Endothelial cell of umbilical vein (primary cell): ENCODE data around the gene MAML3. TPM values are rescaled to one million over a fixed set of nuclear protein-coding genes. Genes with fewer than 3 reads are reported as not detected.

ENCODE experiments used
- BruUV-seq: library from RNA; stranded (reverse); fragments of 400-500 nt; replicated peaks from 2 replicates; lab custom pipeline; 2021; lab: Mats Ljungman, UMichigan
- CTCF ChIA-PET: fragments of 300-600, 350-600 bp; sonication (Branson Sonifier 250); formaldehyde crosslinking; loops from one replicate; lab custom pipeline; 2021; ENCODE audit warnings: antibody characterized with exemption, inconsistent platforms; lab: Charles Lee
- POLR2A ChIA-PET: fragments of 300-600, 350-600 bp; sonication (Branson Sonifier 250); formaldehyde crosslinking; loops from one replicate; lab custom pipeline; 2021; ENCODE audit warnings: antibody characterized with exemption, inconsistent platforms; lab: Charles Lee
- DNase-seq: peaks from one replicate; pipeline ENCODE4 v3.0.0-alpha.2; 2011; ENCODE audit warnings: low read depth, low spot score
- FAIRE-seq: peaks from 2 replicates; lab custom pipeline; 2011; peaks lifted over from hg19 to GRCh38; lab: Jason Lieb, UNC
- H2AFZ ChIP-seq: 2 replicates; pipeline ENCODE4 v1.6.0; 2012; ENCODE audit warnings: low read depth, low read length, control low read depth, inconsistent platforms
- H3K27ac ChIP-seq: 2 replicates; pipeline ENCODE4 v1.5.1; 2011; ENCODE audit warnings: low read depth, mild to moderate bottlenecking, control low read depth, low read length, moderate library complexity; ENCODE audit not compliant: insufficient read depth
- H3K27me3 ChIP-seq, 2 experiments: 2 replicates each; pipeline versions ENCODE4 v1.6.0 to v1.6.1; 2011; ENCODE audit warnings: low read length in 2 of 2, mixed read lengths in 1 of 2; ENCODE audit not compliant: control insufficient read depth in 2 of 2, insufficient read depth in 2 of 2
- H3K36me3 ChIP-seq, 2 experiments: 2 replicates in 1 of 2; 3 replicates in 1 of 2; pipeline ENCODE4 v1.5.1; 2011; ENCODE audit warnings: low read length in 2 of 2, mild to moderate bottlenecking in 1 of 2, moderate library complexity in 1 of 2; ENCODE audit not compliant: control insufficient read depth in 2 of 2, insufficient read depth in 2 of 2; ENCODE audit errors: extremely low read depth in 1 of 2
- H3K4me1 ChIP-seq: 3 replicates; pipeline ENCODE4 v1.5.1; 2011; ENCODE audit warnings: mild to moderate bottlenecking, low read length; ENCODE audit not compliant: control insufficient read depth, insufficient read depth; ENCODE audit errors: extremely low read depth
- H3K4me2 ChIP-seq: 2 replicates; pipeline ENCODE4 v1.6.1; 2011; ENCODE audit warnings: low read length, control low read depth, mixed read lengths; ENCODE audit not compliant: insufficient read depth
- H3K4me3 ChIP-seq, 3 experiments: fragments of 200-600 bp in 1 of 3; sonication (generic), shearing (Covaris generic) in 1 of 3; replicated peaks in 1 of 3; 2 replicates each; pipeline ENCODE4 v1.5.1; 2011 to 2016; ENCODE audit warnings: control low read depth in 3 of 3, low read length in 3 of 3, mild to moderate bottlenecking in 2 of 3, inconsistent platforms in 1 of 3, low read depth in 1 of 3, moderate library complexity in 1 of 3; ENCODE audit not compliant: insufficient read depth in 1 of 3
- H3K79me2 ChIP-seq: 2 replicates; pipeline ENCODE4 v1.6.0; 2012; ENCODE audit warnings: low read length, inconsistent platforms; ENCODE audit not compliant: control insufficient read depth, insufficient read depth
- H3K9ac ChIP-seq: replicated peaks from 2 replicates; pipeline ENCODE3; 2011; ENCODE audit warnings: low read length, control low read depth; ENCODE audit not compliant: insufficient read depth; ENCODE audit errors: extremely low read depth
- H3K9me1 ChIP-seq: replicated peaks from 3 replicates; pipeline ENCODE4 v1.6.0; 2011; ENCODE audit warnings: mild to moderate bottlenecking, low read length; ENCODE audit not compliant: control insufficient read depth, insufficient read depth; ENCODE audit errors: extremely low read depth
- H3K9me3 ChIP-seq: replicated peaks from 2 replicates; pipeline ENCODE4 v1.5.1; 2012; ENCODE audit warnings: low read length, inconsistent platforms; ENCODE audit not compliant: control insufficient read depth, insufficient read depth
- H4K20me1 ChIP-seq: replicated peaks from 2 replicates; pipeline ENCODE3; 2011; ENCODE audit warnings: mild to moderate bottlenecking, low read length; ENCODE audit not compliant: control insufficient read depth, insufficient read depth; ENCODE audit errors: extremely low read depth
- CTCF ChIP-seq, 2 donors: IDR thresholded peaks; 1 replicate in 1 of 2; 2 replicates in 1 of 2; pipeline ENCODE4 v1.5.1; 2011; ENCODE audit warnings: low read length in 2 of 2, mild to moderate bottlenecking in 2 of 2, moderate library complexity in 2 of 2, control low read depth in 1 of 2, inconsistent platforms in 1 of 2, low read depth in 1 of 2; ENCODE audit not compliant: insufficient read depth in 1 of 2; ENCODE audit errors: extremely low read depth in 1 of 2
- EZH2 ChIP-seq: IDR thresholded peaks from 2 replicates; pipeline ENCODE4 v1.6.1; 2012; ENCODE audit warnings: borderline replicate concordance, low read depth, mild to moderate bottlenecking, moderate library complexity, low read length, inconsistent platforms; ENCODE audit not compliant: severe bottlenecking
- FOS ChIP-seq: IDR thresholded peaks from 2 replicates; pipeline ENCODE4 v1.6.1; 2011; ENCODE audit warnings: mild to moderate bottlenecking, low read length, moderate library complexity, borderline replicate concordance; ENCODE audit not compliant: insufficient read depth
- GATA2 ChIP-seq: IDR thresholded peaks from 2 replicates; pipeline ENCODE4 v1.7.0; 2011; ENCODE audit warnings: low read depth, mild to moderate bottlenecking, moderate library complexity, mixed read lengths, low read length; ENCODE audit not compliant: insufficient read length, insufficient read depth
- JUN ChIP-seq: IDR thresholded peaks from 2 replicates; pipeline ENCODE4 v1.6.1; 2011; ENCODE audit warnings: borderline replicate concordance, low read depth; ENCODE audit not compliant: insufficient read length, insufficient read depth
- MAX ChIP-seq: IDR thresholded peaks from 2 replicates; pipeline ENCODE4 v1.6.1; 2011; ENCODE audit not compliant: insufficient read depth, insufficient read length
- MYC ChIP-seq: IDR thresholded peaks from one replicate; pipeline ENCODE4 v1.6.1; 2011; ENCODE audit warnings: mild to moderate bottlenecking, low read depth, low read length
- POLR2A ChIP-seq: IDR thresholded peaks from 2 replicates; pipeline ENCODE4 v1.6.1; 2012; ENCODE audit warnings: low read depth, mild to moderate bottlenecking, control low read depth, low read length
- POLR2AphosphoS5 ChIP-seq: IDR thresholded peaks from 2 replicates; pipeline ENCODE4 v1.6.1; 2012; ENCODE audit warnings: low read depth, mild to moderate bottlenecking, control low read depth, low read length, moderate library complexity; ENCODE audit not compliant: insufficient read depth
- dilution Hi-C: fragments of 300-500 bp; cut with MboI; formaldehyde crosslinking; loops from one replicate; pipeline ENCODE4 v1.15.0; 2019; ENCODE audit warnings: low sequenced_read_pairs; ENCODE audit not compliant: extremely low pct_ligation_motif_present
- intact Hi-C: fragments of 100-400 bp; cut with micrococcal nuclease; formaldehyde crosslinking; loops from one replicate; pipeline ENCODE4 v1.10.0; 2022
- polyA plus RNA-seq, 4 experiments: library from polyadenylated mRNA; depleted of rRNA in 3 of 4; stranded (reverse) in 3 of 4; unstranded in 1 of 4; fragments of >200 nt; gene quantifications; 2 replicates each; pipeline versions ENCODE4 v1.2.1 to v1.2.3, GENCODE V29; 2011 to 2012; ENCODE audit warnings: missing spikeins in 1 of 4
- total RNA-seq: library from RNA; stranded (reverse); gene quantifications from 2 replicates; pipeline ENCODE4 v1.2.3, GENCODE V29; 2021

Gene MAML3
- total and polyA plus RNA-seq, 2 donors (not counting 3 experiments of a cell fraction or from before 2014, with no cell fraction given): 14.0 to 20.3 TPM

- peaks cover 27% of the 10 kb centered on the region for H3K4me1 ChIP-seq
- no peaks in the 10 kb centered on the region for H3K9me1 ChIP-seq
- H3K4me2 ChIP-seq: no peak overlapping the region
- TF ChIP-seq MYC (no peak), POLR2AphosphoS5 (no peak), POLR2A (no peak), EZH2 (no peak), FOS (no peak), CTCF (IDR thresholded peaks at IDR 0.05; ENCODE audit: extremely low read depth in 1 of 2, insufficient read depth in 1 of 2, low read depth in 1 of 2, low read length in 2 of 2) (no peak), JUN (no peak), MAX (no peak), GATA2 (no peak)
- H3K4me3 ChIP-seq: no peak overlapping the region
- H3K36me3 ChIP-seq: no peaks in the 10 kb centered on the region
- POLR2A ChIA-PET: no interaction called here
- no peak overlapping the region for H2AFZ ChIP-seq
- intact Hi-C loops: no loop called here
- no peaks in the 10 kb centered on the region for H3K79me2 ChIP-seq
- dilution Hi-C loops: no loop called here
- BruUV-seq: no TSS peak
- CTCF ChIA-PET: interaction anchor here (1.3 to 1.5 kb wide), 2 partner anchors 32 to 82 kb away, joined by 3 to 5 read pairs; no protein-coding TSS in a partner anchor
- H3K9ac ChIP-seq: no peak overlapping the region
- H3K27me3 ChIP-seq: no peaks in the 10 kb centered on the region
- H3K27ac ChIP-seq: no peak overlapping the region
- no peak for FAIRE-seq
- H3K9me3 ChIP-seq: no peaks in the 10 kb centered on the region
- no peaks in the 10 kb centered on the region for H4K20me1 ChIP-seq
- no peak for DNase-seq
Observed at GRCh38 chr4:139972305-139972704, 181.7 kb downstream of the MAML3 start.
